Measurements from ENCODE around the gene SPTBN1. TPM values are rescaled to one million over a fixed set of nuclear protein-coding genes. Genes with fewer than 3 reads are reported as not detected.

SPTBN1 gene
- total RNA-seq, 1 experiment from 2014 or later: 262 TPM

- H3K27me3 ChIP-seq (ENCODE audit: insufficient read depth, low read depth): no peaks in the 10 kb centered on the region
- peak in 1 of 2 experiments; percentile 60 for DNase-seq
- H2AFZ ChIP-seq: no peak overlapping the region
- ChIA-PET CTCF (interaction anchor here (0.6 to 2.4 kb wide), 4 partner anchors 8 to 734 kb away, joined by 3 to 8 read pairs (median 4); no protein-coding TSS in a partner anchor), POLR2A (ENCODE audit: unreplicated experiment) (no interaction called here)
- no TSS peak for BruUV-seq (replicated peaks)
- no peaks in the 10 kb centered on the region for H3K9me3 ChIP-seq (ENCODE audit: insufficient read depth, low read depth)
- H4K20me1 ChIP-seq (ENCODE audit: insufficient read depth): no peaks in the 10 kb centered on the region
- H3K79me2 ChIP-seq (ENCODE audit: low read depth): no peaks in the 10 kb centered on the region
- 0 out of 2 replicates have a peak overlapping the region, but pooled peaks have one; percentile 54 for H3K4me2 ChIP-seq
- no peaks in the 10 kb centered on the region for H3K9me2 ChIP-seq (ENCODE audit: insufficient read depth)
- H3K4me3 ChIP-seq: no peak overlapping the region
- intact Hi-C loops (cut with micrococcal nuclease; ENCODE audit: unreplicated experiment): loop anchor here (1.0 to 5.0 kb wide), 4 partner anchors 31 to 559 kb away; partner anchors contain the start of genes CLHC1, EML6 and RPS27A
- peaks cover 37% of the 10 kb centered on the region; the same call in 1 of the 2 replicates for H3F3A ChIP-seq (ENCODE audit: insufficient read depth, low read depth)
- peak overlapping the region; percentile 58 for H3K27ac ChIP-seq
- no peak for TF ChIP-seq EZH2 (IDR thresholded peaks at IDR 0.05; ENCODE audit: low read depth)
- no peak for TF ChIP-seq CTCF (conservative IDR thresholded peaks at IDR 0.05)
- no peaks in the 10 kb centered on the region; the same call in 1 of the 2 replicates for H3K36me3 ChIP-seq (ENCODE audit: low read depth)
- H3K4me1 ChIP-seq (replicated peaks; ENCODE audit: insufficient read depth): peaks cover 31% of the 10 kb centered on the region
Observed at GRCh38 chr2:54673501-54673998, 217.4 kb downstream of the SPTBN1 start.

- TF ChIP-seq CTCF (conservative IDR thresholded peaks at IDR 0.05) (no peak), EZH2 (IDR thresholded peaks at IDR 0.05; ENCODE audit: low read depth) (no peak)
- ChIA-PET CTCF (no interaction called here), POLR2A (ENCODE audit: unreplicated experiment) (no interaction called here)
- Histone ChIP-seq H3K4me2 (no peak overlapping the region), H3K27ac (no peak overlapping the region), H3K4me3 (no peak overlapping the region), H3K36me3 (ENCODE audit: low read depth) (no peaks in the 10 kb centered on the region; the same call in 1 of the 2 replicates), H4K20me1 (ENCODE audit: insufficient read depth) (no peaks in the 10 kb centered on the region), H3K79me2 (ENCODE audit: low read depth) (no peaks in the 10 kb centered on the region), H3K9me3 (ENCODE audit: insufficient read depth, low read depth) (no peaks in the 10 kb centered on the region), H2AFZ (no peak overlapping the region), H3K9me2 (ENCODE audit: insufficient read depth) (no peaks in the 10 kb centered on the region), H3K27me3 (ENCODE audit: insufficient read depth, low read depth) (no peaks in the 10 kb centered on the region), H3F3A (ENCODE audit: insufficient read depth, low read depth) (peaks cover 27% of the 10 kb centered on the region; the same call in 1 of the 2 replicates), H3K4me1 (replicated peaks; ENCODE audit: insufficient read depth) (peaks cover 22% of the 10 kb centered on the region)
- BruUV-seq (replicated peaks): no TSS peak
- intact Hi-C loops (cut with micrococcal nuclease; ENCODE audit: unreplicated experiment): no loop called here
- no peak for DNase-seq
Observed at GRCh38 chr2:54675281-54675680, 219.2 kb downstream of the SPTBN1 start.

GRCh38 chr2:54675738-54676137, 219.6 kb downstream of the SPTBN1 start:
- H3K36me3 ChIP-seq (ENCODE audit: low read depth): no peaks in the 10 kb centered on the region; the same call in 1 of the 2 replicates
- H3K9me2 ChIP-seq (ENCODE audit: insufficient read depth): no peaks in the 10 kb centered on the region
- no TSS peak for BruUV-seq (replicated peaks)
- intact Hi-C loops (cut with micrococcal nuclease; ENCODE audit: unreplicated experiment): no loop called here
- H3K79me2 ChIP-seq (ENCODE audit: low read depth): no peaks in the 10 kb centered on the region
- H2AFZ ChIP-seq: no peak overlapping the region
- no peaks in the 10 kb centered on the region for H3K27me3 ChIP-seq (ENCODE audit: insufficient read depth, low read depth)
- ChIA-PET CTCF (no interaction called here), POLR2A (ENCODE audit: unreplicated experiment) (no interaction called here)
- no peak for DNase-seq
- H3F3A ChIP-seq (ENCODE audit: insufficient read depth, low read depth): peaks cover 27% of the 10 kb centered on the region; the same call in 1 of the 2 replicates
- no peak overlapping the region for H3K27ac ChIP-seq
- TF ChIP-seq EZH2 (IDR thresholded peaks at IDR 0.05; ENCODE audit: low read depth): no peak
- no peak for TF ChIP-seq CTCF (conservative IDR thresholded peaks at IDR 0.05)
- peaks cover 22% of the 10 kb centered on the region for H3K4me1 ChIP-seq (replicated peaks; ENCODE audit: insufficient read depth)
- H3K4me3 ChIP-seq: no peak overlapping the region
- H3K9me3 ChIP-seq (ENCODE audit: insufficient read depth, low read depth): no peaks in the 10 kb centered on the region
- no peaks in the 10 kb centered on the region for H4K20me1 ChIP-seq (ENCODE audit: insufficient read depth)
- H3K4me2 ChIP-seq: no peak overlapping the region

Measured in PC-9 (cell line).